Endothelial cell of umbilical vein (primary cell): ENCODE results near the gene TMEM107. TPM values are rescaled to one million over a fixed set of nuclear protein-coding genes. Genes with fewer than 3 reads are reported as not detected.

Experiments
- BruUV-seq: library from RNA; stranded (reverse); fragments of 400-500 nt; replicated peaks from 2 replicates; lab custom pipeline; 2021; lab: Mats Ljungman, UMichigan
- CTCF ChIA-PET: fragments of 300-600, 350-600 bp; sonication (Branson Sonifier 250); formaldehyde crosslinking; loops from one replicate; lab custom pipeline; 2021; ENCODE audit warnings: antibody characterized with exemption, inconsistent platforms; lab: Charles Lee
- POLR2A ChIA-PET: fragments of 300-600, 350-600 bp; sonication (Branson Sonifier 250); formaldehyde crosslinking; loops from one replicate; lab custom pipeline; 2021; ENCODE audit warnings: antibody characterized with exemption, inconsistent platforms; lab: Charles Lee
- DNase-seq: peaks from one replicate; pipeline ENCODE4 v3.0.0-alpha.2; 2011; ENCODE audit warnings: low read depth, low spot score
- FAIRE-seq: peaks from 2 replicates; lab custom pipeline; 2011; peaks lifted over from hg19 to GRCh38; lab: Jason Lieb, UNC
- H2AFZ ChIP-seq: 2 replicates; pipeline ENCODE4 v1.6.0; 2012; ENCODE audit warnings: low read depth, low read length, control low read depth, inconsistent platforms
- H3K27ac ChIP-seq: 2 replicates; pipeline ENCODE4 v1.5.1; 2011; ENCODE audit warnings: low read depth, mild to moderate bottlenecking, control low read depth, low read length, moderate library complexity; ENCODE audit not compliant: insufficient read depth
- H3K27me3 ChIP-seq, 2 experiments: 2 replicates each; pipeline versions ENCODE4 v1.6.0 to v1.6.1; 2011; ENCODE audit warnings: low read length in 2 of 2, mixed read lengths in 1 of 2; ENCODE audit not compliant: control insufficient read depth in 2 of 2, insufficient read depth in 2 of 2
- H3K36me3 ChIP-seq, 2 experiments: 2 replicates in 1 of 2; 3 replicates in 1 of 2; pipeline ENCODE4 v1.5.1; 2011; ENCODE audit warnings: low read length in 2 of 2, mild to moderate bottlenecking in 1 of 2, moderate library complexity in 1 of 2; ENCODE audit not compliant: control insufficient read depth in 2 of 2, insufficient read depth in 2 of 2; ENCODE audit errors: extremely low read depth in 1 of 2
- H3K4me1 ChIP-seq: 3 replicates; pipeline ENCODE4 v1.5.1; 2011; ENCODE audit warnings: mild to moderate bottlenecking, low read length; ENCODE audit not compliant: control insufficient read depth, insufficient read depth; ENCODE audit errors: extremely low read depth
- H3K4me2 ChIP-seq: 2 replicates; pipeline ENCODE4 v1.6.1; 2011; ENCODE audit warnings: low read length, control low read depth, mixed read lengths; ENCODE audit not compliant: insufficient read depth
- H3K4me3 ChIP-seq, 3 experiments: fragments of 200-600 bp in 1 of 3; sonication (generic), shearing (Covaris generic) in 1 of 3; replicated peaks in 1 of 3; 2 replicates each; pipeline ENCODE4 v1.5.1; 2011 to 2016; ENCODE audit warnings: control low read depth in 3 of 3, low read length in 3 of 3, mild to moderate bottlenecking in 2 of 3, inconsistent platforms in 1 of 3, low read depth in 1 of 3, moderate library complexity in 1 of 3; ENCODE audit not compliant: insufficient read depth in 1 of 3
- H3K79me2 ChIP-seq: 2 replicates; pipeline ENCODE4 v1.6.0; 2012; ENCODE audit warnings: low read length, inconsistent platforms; ENCODE audit not compliant: control insufficient read depth, insufficient read depth
- H3K9ac ChIP-seq: replicated peaks from 2 replicates; pipeline ENCODE3; 2011; ENCODE audit warnings: low read length, control low read depth; ENCODE audit not compliant: insufficient read depth; ENCODE audit errors: extremely low read depth
- H3K9me1 ChIP-seq: replicated peaks from 3 replicates; pipeline ENCODE4 v1.6.0; 2011; ENCODE audit warnings: mild to moderate bottlenecking, low read length; ENCODE audit not compliant: control insufficient read depth, insufficient read depth; ENCODE audit errors: extremely low read depth
- H3K9me3 ChIP-seq: replicated peaks from 2 replicates; pipeline ENCODE4 v1.5.1; 2012; ENCODE audit warnings: low read length, inconsistent platforms; ENCODE audit not compliant: control insufficient read depth, insufficient read depth
- H4K20me1 ChIP-seq: replicated peaks from 2 replicates; pipeline ENCODE3; 2011; ENCODE audit warnings: mild to moderate bottlenecking, low read length; ENCODE audit not compliant: control insufficient read depth, insufficient read depth; ENCODE audit errors: extremely low read depth
- CTCF ChIP-seq, 2 donors: IDR thresholded peaks; 1 replicate in 1 of 2; 2 replicates in 1 of 2; pipeline ENCODE4 v1.5.1; 2011; ENCODE audit warnings: low read length in 2 of 2, mild to moderate bottlenecking in 2 of 2, moderate library complexity in 2 of 2, control low read depth in 1 of 2, inconsistent platforms in 1 of 2, low read depth in 1 of 2; ENCODE audit not compliant: insufficient read depth in 1 of 2; ENCODE audit errors: extremely low read depth in 1 of 2
- EZH2 ChIP-seq: IDR thresholded peaks from 2 replicates; pipeline ENCODE4 v1.6.1; 2012; ENCODE audit warnings: borderline replicate concordance, low read depth, mild to moderate bottlenecking, moderate library complexity, low read length, inconsistent platforms; ENCODE audit not compliant: severe bottlenecking
- FOS ChIP-seq: IDR thresholded peaks from 2 replicates; pipeline ENCODE4 v1.6.1; 2011; ENCODE audit warnings: mild to moderate bottlenecking, low read length, moderate library complexity, borderline replicate concordance; ENCODE audit not compliant: insufficient read depth
- GATA2 ChIP-seq: IDR thresholded peaks from 2 replicates; pipeline ENCODE4 v1.7.0; 2011; ENCODE audit warnings: low read depth, mild to moderate bottlenecking, moderate library complexity, mixed read lengths, low read length; ENCODE audit not compliant: insufficient read length, insufficient read depth
- JUN ChIP-seq: IDR thresholded peaks from 2 replicates; pipeline ENCODE4 v1.6.1; 2011; ENCODE audit warnings: borderline replicate concordance, low read depth; ENCODE audit not compliant: insufficient read length, insufficient read depth
- MAX ChIP-seq: IDR thresholded peaks from 2 replicates; pipeline ENCODE4 v1.6.1; 2011; ENCODE audit not compliant: insufficient read depth, insufficient read length
- MYC ChIP-seq: IDR thresholded peaks from one replicate; pipeline ENCODE4 v1.6.1; 2011; ENCODE audit warnings: mild to moderate bottlenecking, low read depth, low read length
- POLR2A ChIP-seq: IDR thresholded peaks from 2 replicates; pipeline ENCODE4 v1.6.1; 2012; ENCODE audit warnings: low read depth, mild to moderate bottlenecking, control low read depth, low read length
- POLR2AphosphoS5 ChIP-seq: IDR thresholded peaks from 2 replicates; pipeline ENCODE4 v1.6.1; 2012; ENCODE audit warnings: low read depth, mild to moderate bottlenecking, control low read depth, low read length, moderate library complexity; ENCODE audit not compliant: insufficient read depth
- dilution Hi-C: fragments of 300-500 bp; cut with MboI; formaldehyde crosslinking; loops from one replicate; pipeline ENCODE4 v1.15.0; 2019; ENCODE audit warnings: low sequenced_read_pairs; ENCODE audit not compliant: extremely low pct_ligation_motif_present
- intact Hi-C: fragments of 100-400 bp; cut with micrococcal nuclease; formaldehyde crosslinking; loops from one replicate; pipeline ENCODE4 v1.10.0; 2022
- polyA plus RNA-seq, 4 experiments: library from polyadenylated mRNA; depleted of rRNA in 3 of 4; stranded (reverse) in 3 of 4; unstranded in 1 of 4; fragments of >200 nt; gene quantifications; 2 replicates each; pipeline versions ENCODE4 v1.2.1 to v1.2.3, GENCODE V29; 2011 to 2012; ENCODE audit warnings: missing spikeins in 1 of 4
- total RNA-seq: library from RNA; stranded (reverse); gene quantifications from 2 replicates; pipeline ENCODE4 v1.2.3, GENCODE V29; 2021

TMEM107 gene
- total and polyA plus RNA-seq, 2 donors (not counting 3 experiments of a cell fraction or from before 2014, with no cell fraction given), result 20.4 to 31.6 TPM

GRCh38 chr17:8173871-8174322 lies 2.3 kb downstream of the TMEM107 start:
- dilution Hi-C loops, result no loop called here
- FAIRE-seq, result no peak

More at GRCh38 chr17:8173871-8174322, 2.3 kb downstream of the TMEM107 start:
- Histone ChIP-seq H3K4me1 (peaks cover 23% of the 10 kb centered on the region), H3K9me3 (no peaks in the 10 kb centered on the region), H3K79me2 (no peaks in the 10 kb centered on the region), H3K9ac (peak overlapping the region; percentile 97), H3K36me3 (no peaks in the 10 kb centered on the region), H3K4me2 (peak overlapping the region; percentile 87), H2AFZ (peak overlapping the region; percentile 80), H3K4me3 (peak overlapping the region; percentile 5 to 68 (median 28)), H3K9me1 (no peaks in the 10 kb centered on the region), H3K27ac (peak overlapping the region; percentile 95), H3K27me3 (no peaks in the 10 kb centered on the region), H4K20me1 (no peaks in the 10 kb centered on the region)
- DNase-seq, result no peak
- ChIA-PET CTCF (interaction anchor here (0.9 to 1.4 kb wide), 8 partner anchors 9 to 81 kb away, joined by 3 to 10 read pairs (median 4); partner anchors contain the start of gene BORCS6), POLR2A (interaction anchor here (1.0 to 1.9 kb wide), 27 partner anchors 9 to 187 kb away, joined by 3 to 33 read pairs (median 8); partner anchors contain the start of genes ALOXE3, BORCS6, CTC1 and HES7)
- intact Hi-C loops, result loop anchor here (1.0 to 2.0 kb wide), 4 partner anchors 11 to 36 kb away; no protein-coding TSS in a partner anchor
- no peak for TF ChIP-seq JUN
- no peak for TF ChIP-seq FOS
- TF ChIP-seq POLR2AphosphoS5, result no peak
- TF ChIP-seq GATA2, result no peak
- TF ChIP-seq POLR2A, result no peak
- TF ChIP-seq CTCF (IDR thresholded peaks at IDR 0.05; ENCODE audit: extremely low read depth in 1 of 2, insufficient read depth in 1 of 2, low read depth in 1 of 2, low read length in 2 of 2), result no peak
- no peak for TF ChIP-seq MYC
- no peak for TF ChIP-seq MAX
- no peak for TF ChIP-seq EZH2
- BruUV-seq, result no TSS peak
